Activated CD4-positive, CD25-positive, alpha-beta regulatory T cell (primary cell): Measurements from ENCODE around the gene PDE5A.
"Not testable (repeated sequence)": the region's sequence is repeated elsewhere in the genome, so short reads cannot be mapped to it uniquely, and the experiment has no call there.

Source experiments
- DNase-seq, 4 experiments: peaks; one replicate each; lab custom pipeline; 2025; lab: John Stamatoyannopoulos, UW

PDE5A gene

DNA sequence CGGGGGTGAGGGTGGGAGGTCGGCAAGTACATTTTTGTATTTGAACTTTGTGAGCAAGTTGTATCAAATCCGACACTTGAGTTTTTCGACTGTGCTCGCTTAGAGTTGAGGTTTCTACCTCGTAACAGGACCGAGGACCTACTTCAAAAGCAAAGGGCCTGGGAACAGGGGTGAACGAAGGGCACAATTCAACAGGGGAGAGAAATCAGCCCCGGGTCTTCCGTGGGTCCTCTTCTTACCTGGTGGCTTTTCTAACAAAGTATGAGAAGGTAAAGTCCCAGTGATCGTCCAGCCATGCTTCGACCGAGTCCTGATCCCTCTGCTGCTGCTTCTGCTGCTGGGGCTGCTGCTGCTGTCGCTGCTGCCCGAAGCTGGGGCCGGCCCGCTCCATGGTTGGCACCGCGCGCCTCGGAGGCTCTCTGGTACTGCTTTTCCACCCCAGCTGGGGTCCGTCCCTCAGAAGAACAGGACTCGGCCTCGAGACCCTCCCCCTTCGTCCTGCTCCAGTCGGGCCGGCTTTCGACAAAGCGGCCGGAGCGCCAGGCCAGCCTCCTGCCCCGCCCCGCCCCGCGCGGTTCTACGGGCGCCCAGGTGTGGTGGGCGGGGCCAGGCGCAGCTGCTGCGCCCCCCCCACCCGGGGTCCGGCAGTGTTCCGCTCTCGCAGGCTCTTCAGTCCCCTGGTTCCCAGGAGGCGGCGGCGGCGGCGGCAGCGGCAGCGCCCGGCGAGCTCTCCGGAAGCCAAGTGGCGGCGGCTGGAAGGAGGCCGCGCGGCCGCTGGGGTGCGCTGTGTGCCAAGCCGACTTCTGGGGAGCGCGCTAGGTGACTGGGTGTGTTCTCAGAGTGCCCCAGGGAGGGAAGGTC lies at the start of gene PDE5A:
Gene PDE5A (minus strand): TSS at position 524 of the 861 bp plus-strand sequence. CDS start 133 bp downstream, at position 391.
- DNase-seq = peak; percentile 45 to 64 (median 52)

DNA sequence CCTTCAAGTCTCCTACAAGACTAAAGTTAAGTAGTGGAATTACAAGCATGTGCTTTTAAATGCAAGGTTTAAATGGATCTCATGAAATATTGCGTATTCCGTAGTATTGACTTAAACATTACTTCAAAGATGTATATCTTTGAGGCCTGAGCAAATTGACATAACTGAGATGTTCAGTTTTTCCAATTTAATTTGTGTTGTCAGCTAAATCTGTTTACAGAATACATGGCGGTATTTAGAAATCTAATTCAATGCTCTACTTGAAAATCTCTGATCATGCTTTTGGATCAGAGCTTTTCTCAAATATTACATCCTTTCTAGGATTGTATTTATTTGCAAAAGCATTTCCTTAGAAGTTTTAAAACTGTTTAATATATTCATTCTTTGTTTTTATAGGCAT lies 47.5 kb upstream of the PDE5A start:
- no peak for DNase-seq

DNA sequence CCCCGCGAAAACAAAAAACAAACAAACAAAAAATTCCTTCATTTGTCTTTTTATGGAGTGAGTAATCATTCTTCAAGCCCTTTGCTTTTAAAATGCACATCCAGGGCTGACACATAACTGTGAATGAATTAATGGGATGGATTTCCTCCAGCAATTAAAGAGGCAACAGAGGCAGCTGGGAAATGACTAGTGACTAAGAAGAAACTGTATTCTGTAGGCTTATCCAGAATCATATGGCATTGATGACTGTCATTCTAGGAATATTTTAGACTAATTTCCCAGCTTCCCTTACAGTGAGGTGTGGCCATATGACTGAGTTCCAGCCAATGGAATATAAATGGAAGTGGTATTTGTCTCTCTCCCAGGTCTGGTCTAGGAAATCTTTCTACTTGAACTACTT lies 46.8 kb upstream of the PDE5A start:
- no peak for DNase-seq

DNA sequence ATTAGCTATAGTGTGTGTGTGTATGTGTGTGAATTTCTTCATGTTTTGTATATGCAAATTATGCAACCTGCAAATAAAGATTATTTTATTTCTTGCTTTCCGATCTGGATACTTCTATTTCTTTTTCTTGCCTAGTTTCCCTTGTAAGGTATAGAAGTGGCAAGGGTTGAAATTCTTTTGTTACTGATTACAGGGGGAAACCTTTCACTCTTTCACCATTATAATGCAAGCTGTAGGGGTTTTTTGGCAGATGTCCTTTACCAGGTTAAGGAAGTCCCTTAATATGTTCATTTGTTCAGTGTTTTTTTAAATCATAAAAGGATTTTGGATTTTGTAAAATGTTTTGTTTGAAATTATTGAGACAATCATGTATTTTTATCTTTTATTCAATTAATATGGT lies 44.3 kb upstream of the PDE5A start:
- no peak for DNase-seq

DNA sequence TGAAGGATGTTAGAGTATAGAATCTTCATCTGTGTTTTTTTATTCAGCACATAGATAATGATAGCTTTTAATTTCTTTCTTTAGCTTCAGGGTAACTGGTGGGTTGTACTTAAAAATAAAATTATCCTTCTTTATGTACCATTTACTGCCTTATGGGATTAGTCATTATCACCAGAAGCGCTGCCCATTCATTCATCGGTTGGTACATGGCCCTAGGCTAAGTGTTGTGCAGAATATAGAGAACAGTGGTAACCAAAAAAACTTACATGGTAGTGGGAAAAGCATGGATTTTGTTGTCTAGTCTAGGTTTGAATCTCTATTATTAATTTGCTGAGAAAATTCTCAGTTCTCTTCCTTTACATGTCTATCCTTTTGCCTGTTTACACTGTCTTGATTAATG lies 43.5 kb upstream of the PDE5A start:
- DNase-seq = no peak

DNA sequence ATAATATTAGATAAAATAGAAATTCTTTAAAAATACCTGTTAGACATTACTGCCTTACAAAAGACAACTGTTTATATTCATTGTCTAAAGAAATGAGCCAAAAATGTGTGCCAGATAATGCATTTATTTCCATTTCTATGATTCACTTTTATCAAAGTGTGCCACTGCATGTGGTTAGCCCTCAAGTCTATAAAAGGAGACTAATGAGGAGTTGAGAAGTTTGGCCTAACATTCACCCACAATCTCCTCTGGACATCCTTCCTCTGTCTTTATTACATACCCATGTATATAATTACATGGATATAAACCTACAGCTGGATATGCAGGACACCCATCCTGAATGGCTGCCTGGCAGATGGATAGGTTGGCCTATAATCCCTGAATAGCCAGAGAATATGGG lies 42.6 kb upstream of the PDE5A start:
- no peak for DNase-seq

DNA sequence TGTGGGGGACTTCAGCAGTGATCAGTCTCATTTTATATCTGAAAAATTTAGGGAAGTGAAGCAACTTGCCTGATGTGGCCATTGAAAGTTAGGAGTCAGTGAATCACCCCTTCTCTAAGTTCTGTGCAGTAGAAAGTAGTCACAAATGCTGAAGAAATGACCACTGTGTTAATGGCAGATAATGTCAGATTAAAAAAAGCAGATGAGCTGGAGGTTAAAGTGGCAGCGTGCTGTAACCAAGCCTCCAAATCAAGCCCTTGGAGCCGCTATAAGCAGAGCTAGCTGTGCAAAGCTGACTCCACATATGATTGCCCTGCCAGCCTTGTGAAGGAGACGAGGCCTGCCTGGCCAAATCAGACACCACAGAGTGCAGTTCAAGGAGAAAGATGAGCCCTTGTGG lies 39.2 kb upstream of the PDE5A start:
- DNase-seq = no peak

DNA sequence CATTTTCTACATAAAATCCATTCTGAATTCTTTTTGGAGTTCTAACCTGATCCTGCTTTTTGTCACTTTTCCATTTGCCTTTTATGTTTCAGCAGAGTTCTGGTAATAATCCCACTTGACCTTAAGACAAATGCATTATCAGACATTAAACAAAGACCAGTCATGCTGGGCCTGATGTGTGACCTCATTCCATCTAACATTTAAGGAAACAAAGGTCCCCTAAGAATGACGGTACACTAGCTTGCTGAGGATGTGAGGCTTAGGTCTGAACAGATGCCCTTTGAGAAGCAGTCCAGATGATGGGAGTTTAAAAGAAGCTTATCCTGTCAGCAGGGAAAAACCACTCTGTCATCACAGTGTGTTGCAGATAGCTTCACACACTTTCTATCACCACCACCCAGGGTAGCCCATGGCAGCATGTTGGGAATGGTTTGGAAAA lies 38.1 kb upstream of the PDE5A start:
- no peak for DNase-seq

DNA sequence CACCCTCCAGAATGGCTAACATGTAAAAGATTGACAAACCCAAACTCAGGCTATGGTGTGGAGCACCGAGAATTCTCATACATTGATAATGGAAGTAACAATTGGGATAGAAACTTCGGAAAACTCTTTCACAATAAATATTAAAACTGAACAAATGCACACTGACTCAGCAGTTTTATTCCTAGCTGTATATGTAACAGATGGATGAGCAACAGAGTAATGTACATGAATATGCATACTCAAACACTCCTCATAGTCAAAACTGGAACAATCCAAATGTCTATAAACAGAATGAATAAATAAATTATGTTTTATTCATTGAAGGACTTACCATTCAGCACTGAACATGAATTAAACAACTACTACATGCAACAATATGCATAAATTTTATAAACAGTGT lies 37.1 kb upstream of the PDE5A start:
- DNase-seq = no peak

DNA sequence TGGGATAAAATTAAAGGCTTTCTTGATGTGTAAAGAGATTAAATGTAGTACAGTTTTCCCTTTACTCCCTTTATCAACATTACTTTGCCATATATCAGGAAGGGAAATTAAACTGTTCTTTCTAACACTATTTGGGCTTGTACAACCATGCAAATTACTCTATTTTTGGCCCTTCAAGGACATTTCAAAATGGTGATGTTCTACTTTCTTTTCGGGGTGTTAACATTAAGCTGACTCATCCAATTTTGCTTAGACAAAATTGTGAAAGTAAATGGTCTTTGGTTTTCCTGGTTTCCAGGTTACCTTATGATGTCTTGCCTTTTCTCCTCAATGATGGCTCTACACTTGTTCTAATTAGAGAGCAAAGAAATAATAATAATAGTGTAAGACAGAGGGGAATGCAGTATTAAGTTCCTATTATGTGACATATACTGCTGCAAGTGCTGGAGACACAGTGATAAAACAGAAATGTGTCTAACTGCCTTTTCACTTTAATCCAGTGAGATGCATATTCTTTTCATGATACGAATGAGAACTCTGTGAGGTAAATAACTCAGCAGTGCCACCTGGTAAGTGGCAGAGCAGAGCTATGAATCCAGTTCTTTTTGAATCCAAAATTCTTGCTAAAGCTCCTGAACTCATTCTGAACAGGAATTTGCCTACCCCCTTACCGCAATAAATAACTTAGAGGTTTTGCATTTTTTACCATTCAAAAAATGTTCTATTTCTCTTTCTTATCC lies 35.7 kb upstream of the PDE5A start:
- no peak for DNase-seq

DNA sequence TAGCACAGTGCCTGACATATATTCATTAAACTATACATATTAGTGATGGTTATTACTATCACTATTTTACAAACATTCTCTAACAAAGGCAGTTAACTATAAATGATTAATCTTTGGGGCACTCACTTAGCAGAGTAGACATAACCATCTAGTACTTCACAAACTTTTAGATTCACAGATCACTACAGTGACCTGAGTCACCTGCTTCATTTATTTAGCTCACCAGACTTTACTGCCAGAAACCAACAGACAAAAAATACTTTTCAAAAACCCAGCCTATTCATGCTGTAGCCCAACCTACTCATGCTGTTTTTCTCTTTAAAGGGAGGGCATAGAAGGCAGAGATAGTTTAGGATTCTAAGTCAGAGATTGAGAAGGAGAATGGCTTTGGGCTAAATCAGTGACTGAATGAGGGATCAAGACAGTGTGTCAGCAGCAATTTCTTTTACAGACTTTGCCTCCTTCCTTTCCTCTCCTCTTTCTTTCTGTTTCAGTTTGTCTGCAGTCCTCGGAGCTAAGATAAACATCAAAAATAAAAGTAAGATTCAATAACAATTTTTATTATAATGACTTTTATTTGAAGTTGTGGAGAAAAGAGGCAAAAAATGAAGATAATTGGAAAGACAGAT lies 34.7 kb upstream of the PDE5A start:
- no peak for DNase-seq

DNA sequence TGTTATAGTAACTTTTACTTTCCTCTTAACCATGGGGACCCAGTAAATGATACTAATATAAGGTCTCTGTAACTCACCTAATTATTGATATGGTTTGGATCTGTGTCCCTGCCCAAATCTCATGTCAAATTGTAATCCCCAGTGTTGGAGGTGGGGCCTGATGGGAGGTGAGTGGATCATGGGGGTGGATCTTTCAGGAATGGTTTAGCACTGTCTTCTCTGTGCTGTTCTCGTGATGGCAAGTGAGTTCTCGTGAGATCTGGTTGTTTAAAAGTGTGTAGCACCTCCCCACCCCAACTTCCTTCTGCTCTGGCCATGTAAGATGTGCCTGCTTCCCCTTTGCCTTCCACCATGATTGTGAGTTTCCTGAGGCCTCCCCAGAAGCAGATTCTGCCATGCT lies 34.0 kb upstream of the PDE5A start:
- not testable (repeated sequence) for DNase-seq

DNA sequence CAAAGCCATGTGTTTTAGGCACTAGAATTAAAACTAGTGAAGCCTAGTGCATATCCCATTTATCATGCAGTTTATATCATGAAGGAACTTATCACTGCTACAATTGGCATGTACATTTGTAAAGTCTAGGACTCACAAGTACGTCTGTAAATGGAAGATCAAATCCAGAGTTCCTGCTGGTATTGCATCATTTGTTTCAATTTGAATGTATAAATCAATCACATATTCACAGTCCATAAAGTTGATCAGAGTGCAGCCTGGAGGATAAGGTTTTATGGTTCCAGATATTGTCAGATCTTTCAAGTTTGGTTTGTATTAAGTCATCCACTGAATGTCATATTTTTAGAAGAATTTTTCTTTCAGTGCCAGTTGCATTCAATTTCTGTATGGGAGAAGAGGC lies 32.6 kb upstream of the PDE5A start:
- DNase-seq = no peak

DNA sequence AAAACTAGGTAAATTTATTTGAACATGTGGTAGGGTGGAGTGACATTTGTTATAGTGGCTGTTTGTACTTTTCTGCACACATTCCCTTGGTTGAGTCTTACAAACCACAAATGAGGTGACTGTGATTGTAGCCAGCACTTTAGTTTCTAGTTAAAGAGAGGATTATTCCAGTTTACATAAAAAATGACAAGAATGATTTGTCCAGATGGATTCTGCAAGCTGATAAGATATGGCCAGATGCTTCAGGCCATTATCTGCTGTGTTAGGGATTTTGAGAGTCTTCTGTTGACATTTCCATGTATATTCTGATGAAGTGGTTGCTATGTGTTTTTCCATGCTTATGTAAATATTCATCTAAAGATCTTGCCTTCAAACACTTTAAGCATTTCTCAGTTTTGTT lies 31.0 kb upstream of the PDE5A start:
- no peak for DNase-seq

DNA sequence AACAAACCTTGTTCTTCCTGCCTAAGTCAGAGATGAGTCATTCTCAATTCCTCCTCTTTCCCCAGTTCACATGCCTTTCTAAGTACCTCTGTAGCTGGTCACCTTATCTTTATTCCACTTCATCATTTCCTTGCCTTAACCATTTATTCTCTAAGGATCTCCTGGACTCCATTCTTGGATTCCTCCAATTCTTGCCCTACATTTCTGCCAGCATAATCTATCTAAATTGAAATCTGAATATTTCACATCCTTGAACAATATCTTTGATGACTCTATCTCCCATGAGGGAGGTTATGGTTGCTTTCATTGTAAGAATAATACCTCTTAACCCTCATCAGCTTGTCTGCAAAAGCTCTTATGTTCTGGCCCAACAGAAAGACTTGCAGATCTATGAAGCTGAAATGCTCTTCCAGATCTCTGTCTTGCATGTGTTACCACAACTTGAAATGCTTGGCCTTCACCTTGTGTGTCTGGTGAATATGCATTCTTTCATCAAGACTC lies 28.6 kb upstream of the PDE5A start:
- no peak for DNase-seq

DNA sequence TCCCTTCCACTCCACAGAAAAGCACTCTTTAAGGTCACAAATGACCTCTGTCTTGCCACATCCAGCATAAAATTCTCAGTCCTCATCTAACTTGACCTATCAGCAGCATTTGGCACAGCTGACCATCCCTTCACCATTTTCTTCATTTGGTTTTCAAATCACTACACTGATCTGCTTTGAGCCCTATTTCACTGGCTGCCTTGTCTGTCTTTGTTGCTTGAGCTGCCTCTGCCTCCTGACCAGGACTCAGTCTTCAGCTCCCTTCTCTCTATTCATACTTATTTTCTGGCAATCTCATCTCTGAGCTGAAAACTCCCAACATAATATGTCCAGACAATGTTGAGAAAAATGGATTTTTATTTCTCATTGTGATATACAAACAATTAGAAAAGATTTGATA lies 27.7 kb upstream of the PDE5A start:
- DNase-seq = no peak

DNA sequence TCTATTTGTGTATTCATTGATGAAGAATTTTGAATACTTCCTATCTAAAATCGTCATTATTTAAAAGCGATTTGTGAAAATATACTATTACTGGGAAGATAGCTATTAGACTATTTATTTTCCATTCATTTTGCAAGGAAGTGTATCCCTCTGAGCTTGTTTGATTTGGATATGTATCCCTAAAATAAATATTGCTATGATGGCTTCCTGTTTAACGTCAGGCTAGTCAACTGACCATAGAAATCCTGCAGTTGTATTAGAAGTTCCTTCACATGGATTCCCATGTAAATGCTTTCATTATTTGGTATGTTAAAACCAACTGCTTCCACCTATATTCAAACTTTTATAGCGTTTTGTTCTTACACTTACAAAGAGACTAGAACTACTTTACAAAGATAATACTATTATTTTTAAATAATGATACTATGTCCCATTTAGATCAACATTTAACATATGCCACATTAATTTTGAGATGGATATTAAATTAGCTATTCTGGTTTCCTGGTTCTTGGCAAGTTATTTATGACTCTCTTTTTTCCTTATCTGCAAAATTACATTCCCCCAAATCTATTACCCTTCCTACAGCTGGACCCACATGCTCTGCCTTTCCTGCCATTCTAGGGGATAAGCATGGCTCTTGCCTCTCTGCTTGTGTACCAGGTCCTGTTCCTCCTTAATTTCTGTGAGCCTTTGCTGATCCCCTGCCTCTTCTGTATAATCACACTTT lies 26.7 kb upstream of the PDE5A start:
- no peak for DNase-seq

DNA sequence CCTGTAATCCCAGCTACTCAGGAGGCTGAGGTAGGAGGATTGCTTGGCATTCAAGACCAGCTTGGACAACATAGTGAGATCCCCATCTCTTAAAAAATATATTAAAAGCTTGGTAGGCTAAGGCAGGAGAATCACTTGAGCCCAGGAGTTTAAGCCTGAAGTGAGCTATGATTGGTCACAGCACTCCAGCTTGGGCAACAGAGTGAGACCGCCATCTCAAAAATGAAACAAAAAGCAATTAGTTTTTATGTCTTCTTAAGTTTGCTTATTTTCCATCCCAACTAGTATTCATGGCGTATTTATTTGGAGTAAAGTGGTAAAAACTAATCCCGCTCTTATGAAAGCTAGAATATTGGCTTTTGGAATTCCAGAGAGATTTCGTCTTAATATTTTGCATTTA lies 25.4 kb upstream of the PDE5A start:
- no peak for DNase-seq

DNA sequence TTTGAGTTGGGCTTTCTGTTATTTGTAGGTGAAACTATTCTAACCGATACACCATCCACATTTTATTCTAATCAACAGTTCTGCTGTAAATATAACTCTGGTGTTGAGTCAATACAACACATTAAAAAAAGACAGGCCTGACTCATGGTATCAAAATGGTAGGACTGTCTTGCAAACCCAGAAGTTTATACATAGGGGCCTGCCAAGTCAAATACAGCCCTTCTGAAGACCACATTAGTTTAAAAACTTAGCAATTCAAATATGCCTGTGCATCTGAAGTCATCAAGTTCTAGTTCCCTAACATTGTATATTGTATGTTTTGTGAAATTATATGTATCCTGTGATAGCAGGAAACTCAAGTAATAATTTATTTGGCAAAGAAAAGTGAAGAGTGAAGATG lies 24.4 kb upstream of the PDE5A start:
- no peak for DNase-seq

DNA sequence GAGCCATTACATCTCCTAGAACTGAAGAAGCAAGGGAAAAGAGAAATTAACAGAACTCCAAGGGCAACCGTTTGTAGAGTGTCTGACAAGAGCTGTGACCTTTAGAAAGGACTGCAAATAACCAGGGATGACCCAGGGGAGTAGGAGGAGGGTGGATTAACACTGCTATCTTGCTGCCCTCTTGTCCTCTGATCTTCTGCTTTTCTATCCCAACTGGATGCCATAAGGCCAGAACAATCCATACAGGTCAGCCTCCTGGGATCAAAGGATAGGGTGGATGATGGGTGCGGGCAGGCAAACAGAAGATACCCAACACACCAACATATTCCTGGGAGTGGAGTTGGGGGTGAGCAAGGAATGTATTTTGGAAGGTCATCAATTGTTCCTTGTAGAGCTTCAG lies 19.8 kb upstream of the PDE5A start:
- DNase-seq = no peak

DNA sequence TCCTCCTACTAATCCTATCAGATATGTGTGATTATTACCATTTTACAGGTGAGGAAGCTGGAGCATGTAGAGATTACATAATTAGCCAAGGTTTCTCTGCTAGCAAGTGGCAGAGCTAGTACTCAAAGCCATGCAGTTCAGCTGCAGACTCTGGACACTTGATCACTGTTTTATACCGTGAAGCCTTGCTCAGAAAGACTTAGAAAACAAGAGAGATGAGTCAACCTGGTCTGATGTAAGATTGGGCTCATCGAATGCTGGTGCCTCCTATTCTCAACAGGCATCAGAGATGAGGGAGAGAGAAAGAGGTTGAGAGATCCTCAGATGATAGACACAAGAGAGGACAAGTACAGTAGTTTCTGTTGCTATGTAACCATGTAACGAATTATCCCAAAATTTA lies 19.0 kb upstream of the PDE5A start:
- no peak for DNase-seq
